Pancreas (tissue), 10 donors: ENCODE results near the gene SPATA25. TPM values are rescaled to one million over a fixed set of nuclear protein-coding genes. Genes with fewer than 3 reads are reported as not detected.

ENCODE experiments used
- ATAC-seq, 4 donors: fragments of 200-7000 bp; cut with Tn5 transposase; one replicate each; pipeline versions ENCODE4 v1.8.0 to v1.9.1; 2020; ENCODE audit warnings: mild to moderate bottlenecking in 4 of 4, moderate library complexity in 4 of 4
- DNase-seq, 6 donors: peaks; one replicate each; pipeline ENCODE4 v3.0.0-alpha.2; 2020
- FAIRE-seq: peaks from 2 replicates; lab custom pipeline; 2012; peaks lifted over from hg19 to GRCh38; lab: Jason Lieb, UNC
- H3K27ac ChIP-seq, 4 donors: fragments of 200-600 bp; sonication (generic); 1 replicate in 3 of 4; 2 replicates in 1 of 4; pipeline versions ENCODE4 v1.5.0 to v1.8.0; 2020
- H3K27me3 ChIP-seq, 4 donors: fragments of 200-600 bp; one replicate each; pipeline ENCODE4 v1.8.0; 2021
- H3K36me3 ChIP-seq, 3 donors: fragments of 200-600 bp; sonication (generic) in 1 of 3; one replicate each; pipeline versions ENCODE4 v1.5.0 to v1.8.0; 2020 to 2021
- H3K4me1 ChIP-seq, 3 donors: fragments of 200-600 bp; one replicate each; pipeline ENCODE4 v1.8.0; 2021
- H3K4me3 ChIP-seq, 4 donors: fragments of 200-600 bp; sonication (generic) in 2 of 4; one replicate each; pipeline versions ENCODE4 v1.5.0 to v1.8.0; 2020 to 2021
- H3K9me3 ChIP-seq, 4 donors: fragments of 200-600 bp; one replicate each; pipeline ENCODE4 v1.8.0; 2021
- CTCF ChIP-seq, 4 donors: fragments of 200-600 bp; sonication (generic) in 3 of 4; IDR thresholded peaks; one replicate each; pipeline versions ENCODE4 v1.5.0 to v1.8.0; 2021; ENCODE audit warnings: antibody characterized with exemption in 4 of 4
- WGBS, 2 donors: extraction: QIAGEN DNeasy Blood & Tissue Kit; methylation state at CpG; one replicate each; pipeline ENCODE4 v1.1.7; 2013; 5-methylcytosine and 5-hydroxymethylcytosine counted together
- intact Hi-C, 3 donors: fragments of 100-400 bp; cut with DNase I; formaldehyde crosslinking; loops; one replicate each; pipeline versions ENCODE4 v1.11.1 to v1.14.2; 2022
- polyA plus RNA-seq, 2 donors: library from polyadenylated mRNA; stranded (reverse); fragments of 200-250 nt; gene quantifications; one replicate each; pipeline ENCODE4 v1.2.3, GENCODE V29; 2013
- total RNA-seq, 6 donors: library from RNA; stranded (reverse); fragmentation: NEBNext Ultra II Directional in 4 of 6; extraction: Animal tissue kit (Norgen Biotek cat#: 25700) in 4 of 6; gene quantifications; one replicate each; pipeline versions ENCODE4 v1.2.1 to v1.2.4, GENCODE V29; 2021 to 2023
- donor health status: healthy with polysubstance abuse.
- donor health status: DM: no; HTN: no; CAD: no; lungs with moderate emphysema.
- donor health status: DM: no; HTN: no; CAD: no.
- donor health status: control.
- donor health status: control.
- donor health status: Bipolar disorder and iron deficiency.
- donor health status: DM: yes; HTN: yes; CAD: no.
- donor health status: DM: no; HTN: no; CAD: no.
- donor health status: DM: no; HTN: no; CAD: no.
- donor health status: DM: yes; HTN: yes; CAD: no.

SPATA25 gene
- total and polyA plus RNA-seq, 8 donors, result 0.55 to 1.7 (median 0.86) TPM

GRCh38 chr20:45918779-45919537 is 31.5 kb upstream of the SPATA25 start:
- Histone ChIP-seq H3K9me3 (no peaks in the 10 kb centered on the region), H3K27ac (peak overlapping the region in 2 of 4 donors; percentile 28 to 34), H3K4me3 (no peak overlapping the region), H3K36me3 (no peaks in the 10 kb centered on the region), H3K27me3 (no peaks in the 10 kb centered on the region), H3K4me1 (peaks cover 0 to 2% (median 0%) of the 10 kb centered on the region in 3 donors)
- no peak for ATAC-seq
- intact Hi-C loops, result no loop called here
- TF ChIP-seq CTCF (IDR thresholded peaks at IDR 0.05), result no peak
- WGBS, 2 donors, result 87 to 93% methylated on average over 12 of the region's 12 CpGs
- DNase-seq, result peak in 1 of 6 donors; percentile 1
- no peak for FAIRE-seq

- intact Hi-C loops, result no loop called here
- WGBS, 2 donors, result 80 to 82% methylated on average over 5 of the region's 5 CpGs
- DNase-seq, result peak in 1 of 6 donors; percentile 15
- H3K36me3 ChIP-seq, result no peaks in the 10 kb centered on the region
- no peak for FAIRE-seq
- H3K4me1 ChIP-seq, result peaks cover 0 to 3% (median 0%) of the 10 kb centered on the region in 3 donors
- no peaks in the 10 kb centered on the region for H3K9me3 ChIP-seq
- ATAC-seq, result peak in 3 of 4 donors; percentile 13 to 50 (median 31)
- H3K27me3 ChIP-seq, result no peaks in the 10 kb centered on the region
- no peak for TF ChIP-seq CTCF (IDR thresholded peaks at IDR 0.05)
- peak overlapping the region in 2 of 4 donors; percentile 28 to 34 for H3K27ac ChIP-seq
- no peak overlapping the region for H3K4me3 ChIP-seq
Observed at GRCh38 chr20:45918182-45918737, 30.8 kb upstream of the SPATA25 start.

- intact Hi-C loops, result no loop called here
Observed at GRCh38 chr20:45917790-45918141, 30.3 kb upstream of the SPATA25 start.

GRCh38 chr20:45913116-45913515 is 25.7 kb upstream of the SPATA25 start:
- Histone ChIP-seq H3K9me3 (no peaks in the 10 kb centered on the region), H3K36me3 (no peaks in the 10 kb centered on the region), H3K27ac (no peak overlapping the region), H3K27me3 (no peaks in the 10 kb centered on the region), H3K4me1 (peaks cover 0 to 3% (median 0%) of the 10 kb centered on the region in 3 donors), H3K4me3 (no peak overlapping the region)
- TF ChIP-seq CTCF (IDR thresholded peaks at IDR 0.05), result no peak
- no peak for FAIRE-seq
- intact Hi-C loops, result no loop called here
- WGBS, 2 donors, result 64 to 67% methylated on average over 5 of the region's 5 CpGs
- peak in 1 of 6 donors; percentile 16 for DNase-seq
- no peak for ATAC-seq

More at GRCh38 chr20:45917790-45918141, 30.3 kb upstream of the SPATA25 start:
- DNase-seq (peak in 1 of 6 donors; percentile 24), ATAC-seq (peak in 2 of 4 donors; percentile 15 to 21), FAIRE-seq (no peak)
- Histone ChIP-seq H3K4me3 (no peak overlapping the region), H3K36me3 (no peaks in the 10 kb centered on the region), H3K27me3 (no peaks in the 10 kb centered on the region), H3K4me1 (peaks cover 0 to 3% (median 0%) of the 10 kb centered on the region in 3 donors), H3K27ac (peak overlapping the region in 2 of 4 donors; percentile 28 to 34), H3K9me3 (no peaks in the 10 kb centered on the region)
- TF ChIP-seq CTCF (IDR thresholded peaks at IDR 0.05), result no peak
- 82 to 84% methylated on average over 5 of the region's 5 CpGs for WGBS, 2 donors

GRCh38 chr20:45912344-45912682 is 24.9 kb upstream of the SPATA25 start:
- FAIRE-seq (no peak), DNase-seq (peak in 1 of 6 donors; percentile 12), ATAC-seq (no peak)
- H3K27me3 ChIP-seq, result no peaks in the 10 kb centered on the region
- no peaks in the 10 kb centered on the region for H3K9me3 ChIP-seq
- peak overlapping the region in 3 of 4 donors; percentile 52 to 82 (median 79) for H3K27ac ChIP-seq
- peak overlapping the region in 2 of 4 donors; percentile 55 to 56 for H3K4me3 ChIP-seq
- intact Hi-C loops, result no loop called here
- TF ChIP-seq CTCF (IDR thresholded peaks at IDR 0.05), result no peak
- no peaks in the 10 kb centered on the region for H3K36me3 ChIP-seq
- WGBS, 2 donors, result 25 to 31% methylated on average over 4 of the region's 4 CpGs
- peaks cover 0 to 3% (median 0%) of the 10 kb centered on the region in 3 donors for H3K4me1 ChIP-seq
